Fibroblast of peridontal ligament (primary cell): ENCODE measurements around the gene MYO18A.

ENCODE experiments used
- DNase-seq: peaks from one replicate; pipeline ENCODE4 v3.0.0-alpha.2; 2010; ENCODE audit errors: extremely low read depth

MYO18A gene

DNA sequence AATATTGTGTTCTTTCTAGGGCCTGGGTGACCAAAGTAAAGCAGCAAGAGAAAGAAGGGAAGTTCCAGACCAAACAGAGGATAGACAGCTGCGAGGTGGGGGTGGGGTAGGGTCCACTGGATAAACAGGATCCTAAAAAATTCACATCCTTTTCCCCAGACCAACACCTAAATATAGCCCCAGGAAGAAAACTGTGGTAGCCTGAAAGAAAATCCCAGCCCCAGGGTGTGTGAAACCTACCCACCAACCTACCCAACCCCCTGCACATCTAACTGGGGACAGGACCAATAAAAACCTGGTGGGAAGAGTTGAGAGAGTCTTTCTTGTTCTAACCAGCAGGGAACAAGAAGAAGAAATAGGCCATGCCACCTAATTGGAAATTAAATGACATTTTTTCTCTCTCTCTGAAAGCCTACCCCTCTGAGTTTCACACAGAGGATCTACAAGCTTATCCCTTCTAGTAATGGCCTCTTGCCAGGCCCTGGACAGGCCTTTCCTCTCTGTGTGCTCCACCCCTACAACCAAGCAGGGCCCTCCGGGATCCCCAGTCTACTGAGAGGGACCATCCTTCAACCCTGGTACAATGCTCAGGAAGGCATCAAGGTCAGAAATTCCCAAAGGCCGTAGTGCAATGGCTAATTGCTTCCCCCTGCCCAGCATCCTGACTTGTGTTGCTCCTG is 12.0 kb downstream of the MYO18A start:
- no peak for DNase-seq

DNA sequence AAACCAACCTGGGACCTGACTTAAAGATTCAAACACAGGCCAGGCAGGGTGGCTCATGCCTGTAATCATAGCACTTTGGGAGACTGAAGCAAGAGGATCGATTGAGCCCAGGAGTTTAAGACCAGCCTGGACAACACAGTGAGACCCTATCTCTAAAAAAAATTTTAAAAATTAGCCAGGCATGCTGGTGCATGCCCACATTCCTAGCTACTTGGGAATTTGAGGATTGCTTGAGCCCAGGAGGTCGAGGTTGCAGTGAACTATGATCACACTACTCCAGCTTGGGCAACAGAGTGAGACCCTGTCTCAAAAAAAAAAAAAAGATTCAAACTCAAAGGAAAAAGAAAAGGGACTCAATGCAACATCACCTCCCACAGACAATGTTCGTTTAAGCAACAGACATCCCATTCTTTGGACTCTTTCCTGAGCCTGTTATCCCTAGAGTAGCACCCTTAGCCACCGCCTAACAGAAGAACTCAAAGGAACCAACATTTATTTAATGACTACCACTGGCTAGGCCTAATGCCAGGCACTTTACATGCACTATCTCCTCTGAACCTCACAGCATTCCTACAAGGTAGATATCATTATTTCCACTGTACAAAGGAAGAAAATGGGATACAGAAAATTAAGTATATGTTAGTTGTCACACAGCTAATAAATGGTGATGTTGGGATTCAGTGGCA is 12.7 kb downstream of the MYO18A start:
- DNase-seq, result no peak

DNA sequence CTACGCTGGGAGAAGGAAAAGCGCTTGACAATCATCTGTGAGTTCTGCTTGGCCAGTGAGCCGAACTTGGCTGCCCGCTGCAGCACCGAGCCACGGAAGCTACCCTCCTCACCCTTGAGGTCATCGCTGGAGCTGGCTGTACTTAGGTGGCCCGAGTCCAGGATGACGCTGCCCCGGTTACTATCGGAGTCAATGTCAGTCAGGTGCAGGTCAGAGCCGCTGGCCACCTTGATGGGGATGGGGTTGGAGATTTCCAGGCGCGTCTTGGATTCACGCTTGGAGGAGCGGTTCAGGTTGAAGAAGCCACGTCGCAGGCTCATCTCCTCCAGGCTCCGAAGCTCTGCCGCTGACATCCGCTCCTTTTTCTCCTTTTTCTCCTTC is 13.7 kb downstream of the MYO18A start:
- DNase-seq, result no peak

DNA sequence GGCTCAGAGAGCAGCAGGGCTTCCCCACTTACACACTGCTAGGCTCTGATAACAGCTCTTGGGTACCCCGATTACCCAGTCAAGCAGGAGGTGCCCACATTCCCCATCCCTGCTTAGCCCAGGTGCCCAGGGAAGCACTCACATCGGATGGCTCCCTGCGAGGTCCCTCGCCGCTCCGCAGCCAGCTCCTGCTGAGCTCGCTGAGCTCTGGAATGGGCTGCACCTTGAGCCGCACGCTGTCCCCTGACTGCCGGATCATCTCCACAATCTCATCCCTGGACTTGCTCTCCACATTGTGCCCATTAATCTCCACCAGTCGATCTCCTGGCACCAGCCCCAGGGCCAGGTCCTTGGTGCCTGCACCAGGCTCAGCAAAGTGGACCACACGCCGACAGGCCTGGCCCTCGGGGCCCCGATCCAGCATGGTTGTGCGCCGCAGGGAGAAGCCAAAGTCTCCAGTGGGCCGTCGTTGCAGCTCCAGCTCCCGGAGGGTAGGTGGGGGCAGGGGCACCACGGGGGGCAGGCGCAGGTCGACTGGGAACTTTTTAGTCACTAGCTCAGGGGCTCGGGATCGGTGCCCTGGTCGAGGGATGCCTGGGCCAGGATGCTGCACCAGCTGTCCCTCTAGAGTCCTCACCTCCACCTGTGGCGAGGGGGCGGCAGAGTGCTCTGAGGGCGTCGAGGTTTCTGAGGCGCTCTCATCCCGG is 14.2 kb downstream of the MYO18A start:
- DNase-seq, result no peak

DNA sequence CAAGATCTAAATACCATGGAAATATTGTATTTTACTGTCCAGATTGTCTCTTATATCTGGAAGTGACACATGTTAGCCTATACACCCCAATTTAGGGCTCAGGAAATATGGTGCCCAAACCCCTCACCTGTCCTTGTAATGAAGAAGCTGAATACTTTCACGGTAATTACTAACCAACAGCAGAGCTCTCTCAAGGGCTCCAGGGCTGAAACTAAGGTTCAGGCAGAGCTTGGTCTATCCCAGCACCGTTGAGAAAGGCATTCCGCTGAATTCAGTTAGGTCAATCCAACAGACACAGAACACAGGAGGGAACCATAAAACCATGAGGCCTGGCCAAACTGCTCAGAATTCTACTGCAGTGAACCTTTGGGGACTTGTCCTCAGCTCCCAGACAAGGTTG is 14.9 kb downstream of the MYO18A start:
- DNase-seq, result no peak

DNA sequence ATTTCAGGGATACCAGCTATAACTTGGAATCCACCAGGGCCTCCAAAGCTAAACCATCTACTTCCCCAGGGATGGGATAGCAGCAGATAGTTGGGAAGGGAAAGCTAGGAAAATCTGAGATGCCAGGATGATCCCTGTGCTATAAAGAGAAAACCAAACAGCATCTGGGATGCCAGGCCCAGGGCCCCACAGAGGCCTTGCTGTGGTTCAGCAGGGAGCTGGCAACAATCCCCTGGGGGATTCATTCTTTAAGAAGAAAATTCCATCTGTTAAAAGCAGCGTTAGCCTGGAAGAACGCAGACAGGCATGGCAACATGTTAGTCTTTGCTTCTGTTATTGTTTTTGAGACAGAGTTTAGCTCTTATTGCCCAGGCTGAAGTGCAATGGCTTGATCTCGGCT is 16.6 kb downstream of the MYO18A start:
- DNase-seq, result peak; percentile 76

DNA sequence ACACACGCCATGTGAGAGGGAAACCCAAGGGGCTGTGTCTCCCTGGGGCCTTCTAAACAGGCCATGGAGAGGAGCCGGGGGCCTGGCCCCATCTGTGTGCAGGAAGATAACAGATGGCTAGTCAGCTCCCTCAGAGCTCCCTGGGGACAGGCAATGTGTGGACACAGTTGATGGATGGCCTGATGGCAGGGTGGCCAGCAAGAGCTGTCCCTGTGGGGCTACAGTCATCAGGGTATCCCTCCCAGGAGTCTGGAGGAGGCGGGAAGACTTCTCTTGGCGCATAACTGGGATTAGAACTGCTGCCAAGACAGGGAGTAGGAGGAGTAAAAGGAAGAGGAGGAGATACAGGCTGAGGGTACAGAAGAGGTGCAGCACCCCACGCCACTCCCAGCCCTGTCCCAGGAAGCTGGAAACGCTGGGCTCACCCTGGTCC is 17.3 kb downstream of the MYO18A start:
- DNase-seq, result no peak

DNA sequence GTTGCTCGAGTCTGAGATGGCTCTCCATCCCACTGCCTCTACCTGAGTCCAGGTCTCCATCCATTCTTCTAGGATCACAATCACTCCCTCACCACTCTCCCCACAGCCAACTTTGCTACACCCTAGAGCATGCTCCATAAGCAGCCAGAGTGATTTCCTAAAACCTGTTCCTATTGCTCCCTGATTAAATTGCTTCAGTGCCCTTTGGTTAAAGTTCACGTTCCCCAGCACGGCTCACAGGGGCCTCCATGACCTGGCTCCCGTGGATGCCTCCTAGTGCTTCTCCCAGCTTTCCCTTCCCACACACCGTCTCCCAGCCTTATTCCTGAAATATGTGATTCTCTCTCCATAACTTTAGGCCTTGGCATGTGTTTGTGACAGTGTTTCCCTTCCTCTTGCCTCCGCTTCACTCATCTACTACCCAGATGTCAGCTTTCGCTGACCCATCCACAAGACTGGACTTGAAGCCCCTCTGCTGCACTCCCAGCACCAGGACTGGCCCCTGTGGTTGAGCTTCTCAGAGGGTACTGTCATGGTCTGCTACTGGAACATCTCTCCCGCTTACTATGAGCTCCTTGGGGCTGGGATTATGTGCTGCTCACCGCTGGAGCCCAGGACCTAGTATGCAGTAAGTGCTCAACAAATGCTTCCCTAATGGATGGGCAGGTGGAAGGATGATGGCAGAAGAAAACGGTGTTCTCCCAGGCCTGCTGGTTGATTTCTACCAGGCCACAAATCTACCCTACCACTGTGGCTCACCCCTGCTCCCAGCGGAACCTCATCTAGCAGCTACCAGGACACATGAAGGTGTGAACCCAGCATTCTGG is 17.9 kb downstream of the MYO18A start:
- DNase-seq, result no peak

DNA sequence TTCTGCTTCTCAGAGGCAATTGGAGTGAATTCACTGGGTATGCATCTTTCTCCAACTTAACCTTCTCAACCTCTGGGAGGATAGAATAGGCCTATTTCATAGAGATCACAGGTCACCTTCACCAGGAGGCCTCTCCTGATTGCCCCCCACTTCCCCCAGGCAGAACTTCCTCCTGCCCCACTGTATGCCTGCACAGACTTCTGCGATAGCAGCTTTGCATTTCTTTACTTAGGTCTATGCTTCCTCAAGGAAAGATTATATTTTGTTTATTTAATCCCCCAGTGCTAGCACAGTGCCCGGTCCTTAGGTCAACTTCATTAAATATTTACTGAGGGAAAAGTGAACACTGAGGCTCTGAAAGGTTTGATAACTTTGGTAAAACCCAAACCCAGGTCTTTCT is 19.9 kb downstream of the MYO18A start:
- no peak for DNase-seq

DNA sequence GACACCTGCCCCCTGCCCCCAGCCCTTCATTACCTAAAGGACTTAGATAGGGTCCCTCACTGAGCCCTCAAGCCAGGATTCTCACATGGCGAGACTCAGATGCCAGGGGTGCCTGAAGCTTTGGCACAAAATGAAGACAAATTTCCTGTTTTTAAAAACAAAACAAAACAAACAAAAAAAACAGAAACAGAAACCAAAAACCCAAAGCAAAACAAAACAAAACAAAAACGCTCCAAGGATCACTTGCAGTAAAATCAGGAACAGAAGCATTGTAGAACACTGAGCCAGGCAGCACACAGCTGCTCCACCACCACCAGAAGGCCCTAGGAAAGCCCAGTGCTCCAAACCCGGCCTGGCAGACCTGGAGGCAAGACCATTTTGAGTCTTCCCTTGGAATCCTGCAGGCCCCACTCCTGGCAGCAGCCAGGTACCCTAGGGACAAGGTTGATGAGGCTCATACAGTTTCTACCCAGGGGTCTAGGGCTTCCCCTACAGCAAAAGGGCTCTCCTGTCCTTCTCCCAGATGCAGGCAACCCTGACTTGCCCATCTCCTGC is 20.8 kb downstream of the MYO18A start:
- DNase-seq, result peak; percentile 44

DNA sequence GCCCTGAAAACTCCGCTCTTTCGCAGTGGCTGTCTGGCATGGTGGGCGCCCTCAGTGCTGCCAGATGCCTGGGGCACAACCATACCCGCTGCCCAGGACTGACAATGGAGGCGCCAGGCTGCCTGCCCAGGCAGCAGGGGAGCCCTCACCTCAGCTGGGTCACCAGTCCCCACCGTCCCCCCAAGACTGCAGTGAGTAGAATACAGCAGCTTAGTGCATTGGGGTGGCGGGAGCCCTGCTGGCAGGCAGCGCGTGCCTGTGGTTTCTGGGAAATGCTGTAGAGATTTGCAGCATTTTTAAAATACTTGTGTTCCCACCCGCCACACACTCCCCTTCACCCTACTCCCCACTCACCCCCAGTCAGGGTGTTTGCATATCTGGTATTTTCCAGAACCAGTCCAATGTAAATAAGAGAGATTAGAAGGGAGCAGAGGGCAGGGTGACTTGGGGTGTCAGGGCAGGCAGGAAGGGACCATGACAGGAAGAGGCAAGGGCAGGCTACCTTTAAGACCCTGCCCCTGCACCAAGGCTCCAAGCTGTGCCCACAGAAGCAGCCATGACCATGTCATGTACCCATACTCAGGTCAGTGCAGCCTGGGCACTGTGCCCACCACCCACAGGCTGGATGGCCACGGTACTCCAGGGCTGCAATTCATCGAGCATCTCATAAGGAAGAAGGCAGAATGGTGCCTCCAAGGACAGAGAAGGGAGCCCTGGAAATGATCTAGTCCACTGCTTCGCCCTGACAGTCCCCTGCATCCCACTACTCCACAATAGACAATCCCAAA is 21.5 kb downstream of the MYO18A start:
- DNase-seq, result peak; percentile 80

DNA sequence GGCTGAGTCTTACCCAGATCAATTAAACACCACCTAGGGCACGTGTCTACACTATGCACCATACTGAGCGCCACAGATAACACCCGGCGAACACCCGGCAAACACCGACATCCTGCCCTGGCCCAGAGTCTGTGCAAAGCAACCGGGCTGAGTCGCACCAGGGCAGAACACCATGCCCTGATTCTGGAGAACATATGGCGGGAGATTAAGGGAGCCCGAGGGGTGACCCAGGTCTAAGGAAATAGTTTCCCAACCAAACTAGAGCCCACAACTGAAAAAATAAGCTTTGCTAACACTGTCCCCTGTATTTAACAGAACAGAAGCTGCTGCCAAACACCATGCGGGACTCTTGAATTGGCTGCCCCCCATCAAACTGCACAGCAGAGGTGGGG is 22.1 kb downstream of the MYO18A start:
- DNase-seq, result no peak

DNA sequence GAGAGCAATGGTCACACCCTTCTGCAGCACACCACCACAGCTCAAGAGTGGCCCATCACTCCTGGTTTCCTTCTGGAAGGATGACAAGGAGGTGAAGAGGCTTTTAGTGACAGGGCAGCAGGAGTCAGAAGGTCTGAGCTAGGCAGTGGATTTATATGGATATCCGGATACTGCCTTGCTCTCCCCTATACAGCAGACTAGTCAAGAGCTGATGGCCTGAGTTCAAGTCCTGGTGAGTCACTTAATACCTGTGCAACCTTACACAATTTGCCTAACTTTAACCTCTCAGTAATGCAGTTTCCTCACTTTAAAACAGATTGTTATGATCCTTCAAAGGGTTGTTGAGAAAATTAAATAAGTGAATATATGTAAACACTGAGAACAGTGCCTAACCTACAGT is 22.9 kb downstream of the MYO18A start:
- no peak for DNase-seq

DNA sequence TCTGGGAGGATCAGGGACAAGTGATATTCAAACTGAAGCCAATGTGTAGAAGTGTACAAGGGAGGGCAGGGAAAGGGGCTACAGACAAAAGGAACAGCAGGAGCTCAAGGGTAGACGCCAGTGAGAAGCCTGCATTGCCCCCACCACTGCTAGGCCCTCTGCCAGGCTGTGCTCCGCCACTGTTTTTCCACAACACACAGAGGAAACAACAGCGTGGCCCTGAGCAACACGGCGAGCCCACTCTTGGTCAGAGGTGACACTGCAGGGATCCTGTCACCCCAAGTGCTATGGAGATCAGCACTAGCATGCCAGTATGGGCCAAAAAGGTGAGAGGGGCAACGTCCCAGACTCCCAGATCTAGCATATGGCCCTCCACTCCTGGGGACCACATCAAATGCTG is 23.4 kb downstream of the MYO18A start:
- DNase-seq, result no peak

DNA sequence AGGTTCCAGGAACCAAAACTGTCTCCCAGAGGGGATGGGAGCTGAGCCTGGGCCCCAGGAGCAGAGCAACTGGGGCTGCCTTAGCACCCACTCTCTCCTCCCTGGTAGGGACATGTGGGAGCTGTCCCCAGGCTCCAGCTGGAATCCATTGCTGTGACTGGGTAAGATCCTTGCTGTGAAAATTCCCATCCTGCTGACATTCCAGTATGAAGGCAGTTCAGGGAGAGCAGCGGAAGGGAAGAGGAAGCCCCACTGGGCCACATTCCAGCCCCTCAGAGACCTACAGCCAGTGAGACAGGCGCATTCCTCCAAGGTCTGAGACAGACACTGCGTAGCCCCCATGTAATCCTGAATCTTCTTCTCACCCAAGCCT is 24.2 kb downstream of the MYO18A start:
- DNase-seq, result no peak

DNA sequence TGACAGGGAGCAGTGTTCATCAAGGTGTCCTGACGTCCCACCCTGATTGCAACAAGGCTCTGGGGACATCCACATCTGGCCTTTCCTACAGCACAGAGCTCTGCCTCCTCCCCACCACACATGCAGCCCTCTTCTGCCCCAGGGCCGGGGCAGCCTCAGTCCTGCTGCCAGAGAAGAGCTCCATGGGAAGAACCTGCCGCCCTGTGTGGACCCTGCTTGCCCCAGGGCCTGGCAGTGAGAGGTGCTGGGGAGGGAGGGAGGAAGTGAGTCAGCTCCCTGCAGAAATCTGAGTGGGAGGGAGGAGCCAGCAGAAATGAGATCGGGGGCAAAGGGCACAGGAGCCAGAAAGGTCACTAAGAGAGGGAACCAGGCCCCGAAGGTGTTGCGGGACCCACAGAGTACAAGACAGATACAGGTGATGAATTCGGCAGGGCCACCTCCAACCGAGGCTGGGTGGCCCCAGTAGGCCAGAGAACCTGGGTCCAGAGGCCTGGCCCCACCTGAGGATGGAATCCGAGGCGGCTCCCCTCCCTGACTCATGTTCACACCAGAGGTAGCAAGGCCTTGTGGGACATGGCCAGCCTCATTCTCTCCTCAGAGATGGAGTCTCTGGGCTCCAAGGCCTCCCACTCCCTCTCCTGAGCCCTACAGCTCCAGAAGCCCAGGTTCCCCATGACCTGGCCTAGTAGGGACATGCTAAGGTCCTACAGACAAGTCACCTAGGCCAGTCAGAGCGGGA is 24.8 kb downstream of the MYO18A start:
- DNase-seq, result no peak

DNA sequence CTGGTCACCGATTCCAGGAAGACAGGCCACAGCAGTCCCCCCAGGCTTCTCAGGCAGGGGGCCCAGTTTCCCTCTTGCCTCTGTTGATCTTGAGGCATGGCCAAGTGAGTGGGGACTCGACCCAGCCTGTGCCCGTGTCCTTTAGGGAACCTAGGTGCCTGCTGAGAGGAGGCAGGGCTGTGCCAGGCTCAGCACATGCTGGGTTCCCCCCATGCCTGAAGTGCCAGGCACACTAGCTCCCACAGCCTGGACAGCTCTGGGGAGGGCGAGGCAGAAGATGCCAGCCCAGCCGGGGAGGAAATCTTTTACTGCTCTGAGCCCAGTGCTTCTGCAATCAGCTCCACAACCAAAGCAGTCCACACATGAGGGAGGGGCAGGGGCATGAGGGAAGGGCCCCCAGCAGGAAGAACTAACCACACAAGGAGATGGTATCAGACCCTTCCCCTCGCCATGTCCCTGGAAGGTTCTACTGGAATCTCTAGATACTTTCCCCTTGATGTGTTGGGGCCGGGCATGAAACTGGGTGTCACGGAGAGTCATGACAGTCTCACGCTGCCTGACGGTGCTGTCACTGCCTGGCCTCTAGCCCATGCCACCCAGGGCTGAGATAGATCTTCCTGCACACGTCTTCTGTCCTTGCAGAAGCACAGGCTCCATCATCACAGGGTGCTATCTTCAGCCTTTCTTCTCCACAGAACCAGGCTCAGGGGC is 25.5 kb downstream of the MYO18A start:
- no peak for DNase-seq

DNA sequence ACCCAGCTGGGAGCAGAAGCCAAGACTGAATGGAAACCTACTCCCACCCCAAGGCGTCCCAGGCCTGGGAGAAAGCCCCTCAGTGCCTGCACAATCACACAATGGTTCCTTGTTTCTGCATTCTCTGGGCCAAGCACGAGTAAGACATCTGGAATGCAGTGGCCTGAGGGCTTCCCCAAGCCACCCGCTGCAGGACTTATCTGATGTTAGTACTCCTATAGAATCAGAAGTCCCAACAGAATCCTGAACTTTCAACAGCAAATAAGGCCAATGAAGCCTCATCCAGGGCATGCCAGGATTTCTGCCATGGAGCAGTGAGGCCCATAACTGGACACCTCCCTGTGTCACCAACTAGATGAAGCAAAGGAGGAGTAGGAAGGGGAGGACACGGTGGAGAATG is 28.6 kb downstream of the MYO18A start:
- DNase-seq, result no peak

DNA sequence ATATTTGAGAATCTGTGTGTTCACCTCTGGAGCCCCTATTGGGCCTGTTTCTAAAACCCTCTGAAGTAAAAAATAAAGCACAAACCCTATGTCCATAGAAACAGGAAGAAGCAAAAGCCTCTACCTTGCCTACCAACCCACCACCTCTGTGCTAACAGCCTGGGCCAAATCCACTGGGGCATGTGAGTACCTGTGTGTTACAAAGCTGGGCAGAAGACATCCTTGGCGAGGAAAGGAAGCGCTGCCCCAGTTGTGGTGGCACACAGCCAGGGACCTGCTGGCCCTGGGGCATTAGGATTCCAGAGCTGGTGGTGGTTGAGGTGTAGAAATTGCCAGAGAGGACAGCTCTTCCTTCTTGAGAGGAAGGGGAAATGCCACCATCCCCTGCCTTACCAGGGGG is 30.0 kb downstream of the MYO18A start:
- DNase-seq, result no peak
